ENCODE results near the gene GABARAPL1.

GABARAPL1 gene

GRCh38 chr12:10196210-10196609 lies 16.5 kb upstream of the GABARAPL1 start:
- TF ChIP-seq SIN3A (IDR thresholded peaks at IDR 0.05; ENCODE audit: borderline replicate concordance, insufficient read depth, low read length) (no peak), TAF1 (IDR thresholded peaks at IDR 0.05; ENCODE audit: borderline replicate concordance, insufficient read depth, low read length) (no peak), POLR2AphosphoS5 (IDR thresholded peaks at IDR 0.05; ENCODE audit: low read depth, low read length) (no peak), REST (IDR thresholded peaks at IDR 0.05; ENCODE audit: insufficient read depth in 1 of 2, low read depth in 2 of 2, low read length in 2 of 2) (no peak), FOXP2 (optimal IDR thresholded peaks at IDR 0.05; ENCODE audit: borderline replicate concordance, extremely low read depth, extremely low read length, insufficient read depth) (no peak)

- no peak for TF ChIP-seq REST (IDR thresholded peaks at IDR 0.05; ENCODE audit: insufficient read depth in 1 of 2, low read depth in 2 of 2, low read length in 2 of 2)
- TF ChIP-seq TAF1 (IDR thresholded peaks at IDR 0.05; ENCODE audit: borderline replicate concordance, insufficient read depth, low read length), result no peak
Measured at GRCh38 chr12:10197879-10198278, 14.8 kb upstream of the GABARAPL1 start.

GRCh38 chr12:10205220-10205807 lies 7.4 kb upstream of the GABARAPL1 start:
- no peak for TF ChIP-seq POLR2AphosphoS5 (IDR thresholded peaks at IDR 0.05; ENCODE audit: low read depth, low read length)
- no peak for TF ChIP-seq FOXP2 (optimal IDR thresholded peaks at IDR 0.05; ENCODE audit: borderline replicate concordance, extremely low read depth, extremely low read length, insufficient read depth)
- TF ChIP-seq SIN3A (IDR thresholded peaks at IDR 0.05; ENCODE audit: borderline replicate concordance, insufficient read depth, low read length), result no peak
- TF ChIP-seq TAF1 (IDR thresholded peaks at IDR 0.05; ENCODE audit: borderline replicate concordance, insufficient read depth, low read length), result no peak
- TF ChIP-seq REST (IDR thresholded peaks at IDR 0.05; ENCODE audit: insufficient read depth in 1 of 2, low read depth in 2 of 2, low read length in 2 of 2), result no peak

- TF ChIP-seq REST (IDR thresholded peaks at IDR 0.05; ENCODE audit: insufficient read depth in 1 of 2, low read depth in 2 of 2, low read length in 2 of 2) (no peak), TAF1 (IDR thresholded peaks at IDR 0.05; ENCODE audit: borderline replicate concordance, insufficient read depth, low read length) (no peak), POLR2AphosphoS5 (IDR thresholded peaks at IDR 0.05; ENCODE audit: low read depth, low read length) (no peak), FOXP2 (optimal IDR thresholded peaks at IDR 0.05; ENCODE audit: borderline replicate concordance, extremely low read depth, extremely low read length, insufficient read depth) (no peak), SIN3A (IDR thresholded peaks at IDR 0.05; ENCODE audit: borderline replicate concordance, insufficient read depth, low read length) (no peak)
Measured at GRCh38 chr12:10207136-10207535, 5.5 kb upstream of the GABARAPL1 start.

- TF ChIP-seq TAF1 (IDR thresholded peaks at IDR 0.05; ENCODE audit: borderline replicate concordance, insufficient read depth, low read length), result no peak
- TF ChIP-seq FOXP2 (optimal IDR thresholded peaks at IDR 0.05; ENCODE audit: borderline replicate concordance, extremely low read depth, extremely low read length, insufficient read depth), result no peak
- TF ChIP-seq SIN3A (IDR thresholded peaks at IDR 0.05; ENCODE audit: borderline replicate concordance, insufficient read depth, low read length), result no peak
- TF ChIP-seq REST (IDR thresholded peaks at IDR 0.05; ENCODE audit: insufficient read depth in 1 of 2, low read depth in 2 of 2, low read length in 2 of 2), result no peak
Measured at GRCh38 chr12:10210225-10210624, 2.5 kb upstream of the GABARAPL1 start.

Measured in PFSK-1 (cell line).